Islet precursor cell (in vitro differentiated cells): ENCODE data around the gene BSX.

Source experiments
- DNase-seq: peaks from one replicate; pipeline ENCODE4 v3.0.0-alpha.2; 2018

BSX gene

GRCh38 chr11:122951211-122951610 is 30.4 kb downstream of the BSX start:
- DNase-seq, result no peak

DNA sequence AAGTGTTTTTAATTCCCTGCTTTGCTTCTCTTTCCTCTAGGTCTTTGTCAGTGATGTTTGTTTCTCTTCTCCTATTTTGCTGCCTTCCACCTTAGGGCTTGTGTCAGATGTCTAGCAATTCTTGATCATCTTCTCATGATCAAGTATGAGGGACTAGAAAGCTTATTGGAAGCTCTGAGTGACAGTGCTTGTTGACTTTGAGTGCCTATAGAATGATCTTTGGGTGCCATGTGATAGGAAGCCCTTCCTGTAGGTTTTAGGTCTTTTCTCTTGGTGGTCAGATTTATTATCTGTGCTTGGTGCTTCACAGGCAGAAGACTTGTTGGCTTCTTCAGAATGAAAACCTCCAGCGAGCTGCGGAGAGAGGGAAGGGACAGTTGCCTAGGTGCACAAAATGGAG is 43.1 kb downstream of the BSX start:
- DNase-seq, result no peak

- no peak for DNase-seq
Observed at GRCh38 chr11:122937983-122938382, 43.7 kb downstream of the BSX start.

DNA sequence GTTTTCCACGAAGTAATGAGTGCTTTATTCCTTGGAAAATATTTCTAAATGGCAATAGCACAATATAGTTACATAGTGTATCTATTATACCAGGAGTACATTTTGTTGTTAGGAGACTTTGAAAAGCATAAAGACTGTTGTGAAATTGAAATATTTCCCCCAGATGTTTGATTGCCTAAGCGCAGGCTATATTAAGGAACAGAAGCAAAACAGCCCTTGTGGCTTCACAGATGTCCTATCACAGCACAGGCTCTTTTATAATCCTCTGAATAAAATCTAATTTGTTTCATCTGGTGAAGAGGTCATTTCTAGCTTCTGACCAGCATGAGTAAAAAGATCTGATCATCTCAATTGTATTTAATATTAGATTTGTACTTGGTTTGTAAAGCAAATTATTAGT is 48.2 kb downstream of the BSX start:
- DNase-seq, result no peak

GRCh38 chr11:122931510-122931909 is 50.1 kb downstream of the BSX start:
- no peak for DNase-seq
